ENCODE results near the gene RIMS1.

RIMS1 gene

GRCh38 chr6:72238021-72238420 lies 351.7 kb downstream of the RIMS1 start:
- DNase-seq (ENCODE audit: low read depth in 2 of 2) = no peak

- DNase-seq (ENCODE audit: low read depth in 2 of 2) = no peak
These were observed 352.6 kb downstream of the RIMS1 start for GRCh38 chr6:72238900-72239299.

GRCh38 chr6:72245565-72245964 lies 359.2 kb downstream of the RIMS1 start:
- DNase-seq (ENCODE audit: low read depth in 2 of 2) = no peak

GRCh38 chr6:72246926-72247325 lies 360.6 kb downstream of the RIMS1 start:
- DNase-seq (ENCODE audit: low read depth in 2 of 2) = no peak

- DNase-seq (ENCODE audit: low read depth in 2 of 2) = no peak
These were observed 362.3 kb downstream of the RIMS1 start for GRCh38 chr6:72248621-72249020.

GRCh38 chr6:72250664-72251063 lies 364.3 kb downstream of the RIMS1 start:
- no peak for DNase-seq (ENCODE audit: low read depth in 2 of 2)

GRCh38 chr6:72260489-72260888 lies 374.1 kb downstream of the RIMS1 start:
- no peak for DNase-seq (ENCODE audit: low read depth in 2 of 2)

GRCh38 chr6:72261554-72261953 lies 375.2 kb downstream of the RIMS1 start:
- no peak for DNase-seq (ENCODE audit: low read depth in 2 of 2)

GRCh38 chr6:72262254-72262653 lies 375.9 kb downstream of the RIMS1 start:
- no peak for DNase-seq (ENCODE audit: low read depth in 2 of 2)

- no peak for DNase-seq (ENCODE audit: low read depth in 2 of 2)
These were observed 381.1 kb downstream of the RIMS1 start for GRCh38 chr6:72267470-72267869.

GRCh38 chr6:72271531-72271930 lies 385.2 kb downstream of the RIMS1 start:
- DNase-seq (ENCODE audit: low read depth in 2 of 2) = no peak

- DNase-seq (ENCODE audit: low read depth in 2 of 2) = no peak
These were observed 386.6 kb downstream of the RIMS1 start for GRCh38 chr6:72272958-72273357.

- DNase-seq (ENCODE audit: low read depth in 2 of 2) = no peak
These were observed 389.5 kb downstream of the RIMS1 start for GRCh38 chr6:72275888-72276287.

GRCh38 chr6:72282201-72282600 lies 395.9 kb downstream of the RIMS1 start:
- DNase-seq (ENCODE audit: low read depth in 2 of 2) = no peak

GRCh38 chr6:72283571-72283970 lies 397.2 kb downstream of the RIMS1 start:
- DNase-seq (ENCODE audit: low read depth in 2 of 2) = no peak

- DNase-seq (ENCODE audit: low read depth in 2 of 2) = no peak
These were observed 400.6 kb downstream of the RIMS1 start for GRCh38 chr6:72286911-72287311.

GRCh38 chr6:72287801-72288200 lies 401.5 kb downstream of the RIMS1 start:
- no peak for DNase-seq (ENCODE audit: low read depth in 2 of 2)

GRCh38 chr6:72288592-72288991 lies 402.2 kb downstream of the RIMS1 start:
- no peak for DNase-seq (ENCODE audit: low read depth in 2 of 2)

- DNase-seq (ENCODE audit: low read depth in 2 of 2) = no peak
These were observed 404.3 kb downstream of the RIMS1 start for GRCh38 chr6:72290620-72291019.

GRCh38 chr6:72296375-72296774 lies 410.0 kb downstream of the RIMS1 start:
- no peak for DNase-seq (ENCODE audit: low read depth in 2 of 2)

GRCh38 chr6:72305971-72306370 lies 419.6 kb downstream of the RIMS1 start:
- no peak for DNase-seq (ENCODE audit: low read depth in 2 of 2)

GRCh38 chr6:72316675-72317380 lies 430.5 kb downstream of the RIMS1 start:
- no peak for DNase-seq (ENCODE audit: low read depth in 2 of 2)

- DNase-seq (ENCODE audit: low read depth in 2 of 2) = no peak
These were observed 435.4 kb downstream of the RIMS1 start for GRCh38 chr6:72321788-72322187.

GRCh38 chr6:72322771-72323170 lies 436.4 kb downstream of the RIMS1 start:
- no peak for DNase-seq (ENCODE audit: low read depth in 2 of 2)
